HG03520 (cell line): ENCODE data around the gene TECTA.
"Not testable (repeated sequence)": the region's sequence is repeated elsewhere in the genome, so short reads cannot be mapped to it uniquely, and the experiment has no call there.

Source experiments
- ATAC-seq: cut with Tn5 transposase; IDR thresholded peaks from one replicate; pipeline ENCODE4 v1.9.1; 2021; ENCODE audit warnings: mild to moderate bottlenecking, moderate library complexity; ENCODE audit not compliant: unreplicated experiment

Gene TECTA

DNA sequence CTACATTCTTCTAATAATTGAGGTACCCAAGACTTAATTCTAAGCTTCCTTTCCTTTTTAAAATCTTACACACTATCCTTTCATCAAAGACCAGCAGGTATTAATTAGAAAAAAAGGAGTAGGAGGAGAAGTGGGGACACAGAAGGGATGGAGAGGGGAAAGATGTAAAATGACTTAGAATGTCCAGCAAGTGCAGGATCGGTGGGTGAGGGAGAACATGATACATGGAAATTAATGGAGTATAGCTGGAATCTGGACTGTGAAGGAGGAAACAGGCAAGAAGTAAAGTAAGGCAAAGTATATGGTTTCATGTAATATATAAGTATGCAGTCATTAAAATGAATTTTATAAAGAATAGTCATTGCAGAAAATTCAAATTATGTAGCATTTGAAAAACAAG, 127.8 kb downstream of the TECTA start:
- ATAC-seq: no peak

DNA sequence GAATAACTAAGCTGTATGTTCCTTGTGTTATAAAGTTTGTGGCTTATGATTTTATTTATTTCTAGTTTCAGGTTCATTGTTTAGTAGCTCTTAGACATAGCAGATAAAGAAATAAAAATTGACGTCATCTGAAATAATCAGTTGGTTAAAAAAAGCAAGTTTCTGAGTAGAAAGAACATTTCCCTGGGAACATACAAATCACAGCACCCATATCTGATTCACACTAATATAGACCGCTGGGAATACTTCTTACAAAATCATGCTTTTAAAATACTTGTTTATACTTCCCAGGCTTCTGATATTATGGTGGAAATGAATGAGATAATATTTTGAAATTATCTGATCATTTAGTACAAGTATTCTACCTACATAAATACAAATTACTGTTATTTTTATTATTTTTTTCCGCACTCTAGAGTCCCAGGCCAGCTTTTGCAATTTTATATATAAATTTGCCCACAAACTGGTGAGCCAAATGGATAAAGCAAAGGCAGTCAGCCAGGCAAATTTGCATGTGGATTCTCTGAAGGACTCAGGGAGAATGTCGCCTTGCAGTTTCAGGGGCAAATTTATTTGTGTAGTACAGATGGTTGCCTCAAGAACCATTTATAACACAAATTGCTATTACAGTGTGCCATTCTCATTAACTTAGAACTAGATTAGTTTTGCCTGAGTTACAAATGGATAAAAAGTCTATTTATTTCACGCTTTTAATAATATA, 128.6 kb downstream of the TECTA start:
- ATAC-seq: no peak

DNA sequence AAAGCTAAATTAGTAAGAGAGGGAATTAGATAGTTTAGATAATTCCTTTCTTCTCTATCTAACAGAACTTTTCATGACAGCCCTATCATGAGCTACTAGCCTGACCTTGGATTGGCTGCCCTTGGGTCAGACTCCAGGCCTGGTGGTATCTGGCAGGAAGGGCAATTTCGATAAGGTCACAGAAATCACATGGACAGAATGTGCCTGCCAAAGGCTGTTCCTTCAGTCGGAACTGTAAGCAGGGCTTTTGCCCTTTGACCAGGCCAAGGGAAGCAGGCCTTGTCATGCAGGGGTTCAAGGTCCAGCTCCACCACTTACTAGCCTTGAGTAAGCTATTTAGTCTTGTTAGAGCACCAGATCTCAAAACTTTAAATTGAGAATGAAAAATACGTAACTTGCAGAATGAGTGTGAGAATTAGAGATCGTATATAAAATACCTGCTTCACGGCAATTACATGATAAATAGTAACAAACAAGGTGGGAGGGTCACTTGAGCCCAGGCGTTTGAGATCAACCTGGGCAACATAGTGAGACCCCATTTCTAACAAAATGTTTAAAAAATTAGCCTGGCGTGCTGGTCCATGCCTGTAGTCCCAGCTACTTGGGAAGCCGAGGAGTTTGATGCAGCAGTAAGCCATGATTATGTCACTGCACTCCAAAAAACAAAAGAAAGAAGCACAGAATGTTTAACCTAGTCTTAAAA, 130.7 kb downstream of the TECTA start:
- no peak for ATAC-seq

DNA sequence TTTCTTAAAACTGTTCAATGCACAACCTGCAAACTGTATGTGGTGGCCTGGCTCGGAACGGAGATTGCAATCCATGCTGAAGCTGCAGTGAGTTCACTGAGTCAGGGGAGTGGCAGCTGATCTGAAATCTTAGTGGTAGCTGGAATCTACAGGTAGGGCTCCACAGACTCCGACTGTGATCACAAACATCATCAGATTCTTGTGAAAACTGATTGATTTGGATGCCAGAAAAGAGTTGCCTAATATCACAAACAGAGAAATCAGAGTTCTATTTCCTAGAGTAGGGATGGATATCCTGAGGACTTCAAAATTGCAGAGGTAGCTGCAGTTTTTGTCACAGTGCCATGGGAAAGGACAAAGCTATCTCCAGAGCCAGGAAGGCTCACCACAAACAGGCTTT, 134.0 kb downstream of the TECTA start:
- ATAC-seq: no peak

DNA sequence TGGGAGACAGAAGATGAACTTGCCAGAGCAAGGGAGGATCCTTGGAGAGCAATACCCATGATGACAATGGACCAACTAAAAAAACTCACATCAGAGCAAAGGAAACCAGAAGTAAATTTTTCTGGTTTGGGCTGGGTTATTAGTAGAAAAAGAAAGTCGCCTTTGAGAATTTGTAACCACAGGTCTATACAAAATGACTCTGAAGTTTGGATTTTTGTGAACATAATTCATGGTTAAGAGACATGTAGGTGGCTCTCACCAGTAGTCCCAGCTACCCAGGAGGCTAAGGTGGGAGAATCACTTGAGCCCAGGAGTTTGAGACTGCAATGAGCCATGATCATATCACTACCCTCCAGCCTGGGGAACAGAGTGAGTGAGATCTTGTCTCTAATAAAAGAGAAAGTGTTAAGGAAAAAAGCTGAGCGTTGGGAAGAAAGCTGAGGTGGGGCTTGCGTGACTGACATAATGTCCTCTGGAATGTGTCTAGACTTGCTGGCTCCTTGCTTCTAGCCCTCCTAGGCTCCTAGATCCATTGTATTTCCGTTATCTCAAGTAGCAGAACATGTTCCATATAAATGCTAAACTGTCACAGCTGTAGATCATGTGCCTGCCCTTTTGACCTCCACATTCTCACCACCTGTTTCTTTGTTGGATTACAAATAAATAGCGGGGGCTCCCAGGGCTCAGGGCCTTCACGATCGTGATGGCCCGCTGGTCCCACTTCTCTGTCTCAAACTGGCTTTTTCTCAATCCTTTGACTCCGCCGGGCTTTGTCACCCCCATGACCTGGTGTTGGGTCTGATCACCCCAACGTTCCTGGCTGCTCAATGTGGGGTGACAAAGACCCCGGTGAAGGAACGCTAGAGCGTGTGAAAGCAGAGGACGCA, 135.3 kb downstream of the TECTA start:
- ATAC-seq: peak; percentile 78

DNA sequence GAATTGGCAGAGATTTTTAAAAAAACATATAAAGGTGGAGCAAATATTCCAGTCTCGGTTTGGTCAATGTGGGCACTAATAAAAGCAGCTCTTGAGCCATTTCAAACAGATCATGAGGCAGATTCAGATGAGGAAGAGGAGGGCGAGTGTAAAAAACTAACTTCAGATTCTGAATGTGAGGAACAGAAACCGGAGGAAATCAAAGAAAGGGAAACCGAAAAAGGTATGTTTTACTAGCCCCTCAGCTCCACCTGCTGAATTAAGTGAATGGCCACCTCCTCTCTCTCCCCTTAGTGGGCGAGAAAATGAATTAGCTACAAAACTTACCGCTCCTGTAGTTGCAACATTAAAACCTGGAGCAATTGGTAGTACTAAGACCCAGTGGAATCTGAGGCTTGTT, 136.2 kb downstream of the TECTA start:
- ATAC-seq: not testable (repeated sequence)

DNA sequence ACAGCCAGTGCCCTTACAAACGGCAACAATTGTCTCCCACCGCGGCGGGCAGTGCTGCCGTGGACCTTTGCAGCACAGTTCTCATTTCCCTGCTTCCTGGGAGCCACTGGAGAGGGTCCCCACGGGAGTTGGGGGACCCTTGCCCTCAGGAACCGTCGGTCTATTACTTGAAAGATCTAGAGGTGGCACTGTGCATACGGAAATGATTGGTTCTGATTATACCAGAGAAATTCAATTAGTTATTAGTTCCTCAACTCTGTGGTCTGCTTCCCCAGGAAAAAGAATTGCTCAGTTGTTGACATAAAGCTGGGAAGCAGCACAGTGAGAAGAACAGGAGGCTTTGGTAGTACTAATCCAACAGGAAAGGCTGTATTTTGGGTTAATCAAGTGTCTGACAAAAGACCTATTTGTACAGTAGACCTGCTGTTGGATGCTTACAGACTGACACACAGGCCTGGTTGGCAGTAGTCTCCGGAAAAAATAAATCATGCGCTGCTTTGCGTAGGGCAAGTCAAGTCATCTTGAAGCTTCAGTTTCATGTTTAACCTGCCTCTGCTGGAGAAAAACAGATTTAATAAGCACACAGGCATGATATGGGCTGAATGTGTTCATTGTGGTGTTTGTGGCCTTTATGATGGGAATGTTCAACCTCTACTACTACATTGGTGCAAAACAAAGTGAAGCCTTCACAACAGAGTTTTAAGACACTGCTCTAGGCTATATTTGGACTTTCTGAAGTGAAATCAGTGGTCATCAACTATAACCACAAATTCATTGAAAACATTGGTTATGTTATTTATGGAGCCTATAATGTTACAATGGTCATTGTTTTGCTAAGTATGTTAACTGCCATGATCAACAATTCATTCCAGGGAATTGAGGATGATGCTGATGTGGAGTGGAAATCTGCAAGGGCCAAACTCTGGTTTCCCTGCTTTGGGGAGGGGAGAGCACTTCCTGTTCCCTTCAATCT, 136.9 kb downstream of the TECTA start:
- ATAC-seq: no peak

DNA sequence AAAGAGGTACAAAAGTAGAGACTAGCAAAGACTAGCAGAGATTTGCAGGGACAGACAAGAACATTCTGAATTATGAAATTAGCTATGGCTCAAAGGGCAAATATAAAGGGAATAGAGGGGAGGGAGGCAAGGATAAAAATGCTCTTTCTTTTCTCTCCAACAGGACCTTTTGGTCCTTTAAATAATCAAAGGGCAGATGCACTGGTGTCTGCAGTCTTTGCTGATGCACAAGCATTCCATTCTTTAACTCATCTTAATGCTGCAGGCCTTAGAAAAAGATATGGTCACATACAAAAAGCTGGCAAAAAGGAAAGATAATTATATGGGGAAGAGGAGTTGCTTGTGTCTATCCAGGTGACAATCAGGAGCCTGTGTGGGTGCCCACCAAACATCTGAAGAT, 137.9 kb downstream of the TECTA start:
- ATAC-seq: no peak

DNA sequence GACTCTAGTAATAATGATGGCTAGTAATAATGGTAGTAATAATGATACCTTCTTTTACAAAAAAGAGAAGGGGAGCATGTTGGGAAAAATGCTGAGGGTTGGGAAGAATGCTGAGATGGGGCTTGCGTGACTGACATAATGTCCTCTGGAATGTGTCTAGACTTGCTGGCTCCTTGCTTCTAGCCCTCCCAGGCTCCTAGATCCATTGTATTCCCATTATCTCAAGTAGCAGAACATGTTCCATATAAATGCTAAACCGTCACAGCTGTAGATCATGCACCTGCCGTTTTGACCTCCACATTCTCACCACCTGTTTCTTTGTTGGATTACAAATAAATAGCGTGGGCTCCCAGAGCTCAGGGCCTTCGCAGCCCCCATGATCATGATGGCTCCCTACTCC, 139.0 kb downstream of the TECTA start:
- not testable (repeated sequence) for ATAC-seq

DNA sequence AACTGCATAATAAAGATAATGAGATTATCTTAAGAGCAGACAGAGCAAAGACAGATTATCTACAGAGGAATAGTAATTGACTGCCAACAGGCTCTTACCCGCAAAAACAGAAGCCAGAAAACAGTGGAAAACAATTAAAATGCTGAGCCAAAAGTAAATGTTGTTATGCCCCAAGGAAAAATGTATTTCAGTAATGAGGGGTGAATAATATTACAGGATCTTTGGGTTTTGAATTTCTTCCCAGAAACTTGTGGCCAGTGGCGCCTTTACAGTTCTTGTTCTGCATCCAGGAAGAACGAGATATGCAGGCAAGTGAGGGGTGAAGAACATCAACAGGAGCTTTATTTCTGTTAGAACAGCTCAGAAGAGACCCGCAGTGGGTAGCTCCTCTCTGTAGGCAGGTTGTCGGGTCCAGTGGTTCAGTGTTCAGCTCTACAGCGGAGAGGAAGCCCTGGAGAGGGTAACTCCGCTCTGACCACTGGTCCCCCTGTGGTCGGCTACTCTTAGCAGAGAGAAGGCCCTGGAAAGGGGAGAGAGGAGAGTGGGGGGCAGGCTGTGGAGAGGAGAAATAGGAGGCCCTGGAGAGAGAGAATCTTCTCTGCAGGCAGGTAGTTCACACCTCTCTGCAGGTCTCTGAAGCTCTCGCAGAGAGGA, 139.7 kb downstream of the TECTA start:
- ATAC-seq: no peak
